ENCODE data around the gene EFCAB12.

The EFCAB12 gene

DNA sequence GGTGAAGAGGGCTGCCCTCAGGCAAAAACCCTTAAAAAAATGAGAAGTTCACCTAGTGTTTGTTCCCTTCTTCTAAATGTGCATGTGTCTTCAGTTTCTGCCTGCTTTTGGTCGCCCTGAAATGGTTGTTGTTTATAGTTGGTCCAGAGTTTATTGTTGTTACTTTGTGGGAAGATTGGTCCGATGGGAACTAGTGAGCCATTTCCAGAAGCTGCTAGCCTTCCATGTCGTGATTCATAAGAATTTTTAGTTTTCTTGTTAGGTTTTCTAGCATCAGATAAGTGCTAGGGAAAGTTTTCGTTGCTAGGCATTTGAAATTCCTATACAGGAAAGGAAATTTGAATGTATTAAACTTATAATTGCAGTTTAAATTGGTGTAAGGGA lies 45.3 kb upstream of the EFCAB12 start:
- TF ChIP-seq TAF1 (IDR thresholded peaks at IDR 0.05; ENCODE audit: low read depth) = no peak
- no peak for TF ChIP-seq TCF12 (IDR thresholded peaks at IDR 0.05; ENCODE audit: low read depth)
- TF ChIP-seq FOXM1 (IDR thresholded peaks at IDR 0.05; ENCODE audit: borderline replicate concordance, low read depth) = no peak
- no peak for TF ChIP-seq TEAD4 (IDR thresholded peaks at IDR 0.05)

DNA sequence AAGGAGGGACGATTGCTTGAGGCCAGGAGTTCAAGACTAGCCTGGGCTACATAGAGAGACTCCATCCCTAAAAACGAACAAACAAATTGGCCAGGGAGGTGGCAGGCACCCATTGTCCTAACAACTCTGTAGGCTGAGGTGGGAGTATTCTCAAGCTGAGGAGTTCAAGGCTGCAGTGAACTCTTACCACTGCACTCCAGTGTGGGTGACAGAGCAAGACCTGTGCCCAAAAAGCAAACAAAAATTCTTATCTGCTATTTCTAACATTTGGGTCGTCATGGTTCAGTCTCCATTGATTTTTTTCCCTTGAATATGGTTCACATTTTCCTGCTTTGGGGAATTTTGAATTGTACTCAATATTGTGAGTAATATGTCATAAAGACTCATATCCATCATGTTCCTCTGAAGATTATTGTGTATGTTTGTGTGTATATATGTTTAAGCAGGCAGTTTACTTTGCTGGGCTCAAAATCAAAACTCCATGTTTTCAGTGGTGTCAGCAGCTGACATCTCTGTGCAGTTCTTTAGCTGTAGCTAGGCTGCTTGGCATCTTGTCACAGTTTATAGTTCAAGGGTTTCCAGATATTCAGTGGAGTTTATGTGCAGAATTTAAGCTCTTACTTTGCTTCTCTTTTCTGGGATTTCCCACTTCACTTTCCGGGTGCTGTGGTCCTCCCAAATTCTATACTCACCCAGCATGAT lies 44.8 kb upstream of the EFCAB12 start:
- TF ChIP-seq YY1 (IDR thresholded peaks at IDR 0.05; ENCODE audit: low read depth) (no peak), TCF12 (IDR thresholded peaks at IDR 0.05; ENCODE audit: low read depth) (no peak), NFIC (IDR thresholded peaks at IDR 0.05) (no peak), TEAD4 (IDR thresholded peaks at IDR 0.05) (no peak), RAD21 (IDR thresholded peaks at IDR 0.05; ENCODE audit: low read depth) (no peak), TAF1 (IDR thresholded peaks at IDR 0.05; ENCODE audit: low read depth) (no peak)
- TF ChIP-seq, protein P1, sequence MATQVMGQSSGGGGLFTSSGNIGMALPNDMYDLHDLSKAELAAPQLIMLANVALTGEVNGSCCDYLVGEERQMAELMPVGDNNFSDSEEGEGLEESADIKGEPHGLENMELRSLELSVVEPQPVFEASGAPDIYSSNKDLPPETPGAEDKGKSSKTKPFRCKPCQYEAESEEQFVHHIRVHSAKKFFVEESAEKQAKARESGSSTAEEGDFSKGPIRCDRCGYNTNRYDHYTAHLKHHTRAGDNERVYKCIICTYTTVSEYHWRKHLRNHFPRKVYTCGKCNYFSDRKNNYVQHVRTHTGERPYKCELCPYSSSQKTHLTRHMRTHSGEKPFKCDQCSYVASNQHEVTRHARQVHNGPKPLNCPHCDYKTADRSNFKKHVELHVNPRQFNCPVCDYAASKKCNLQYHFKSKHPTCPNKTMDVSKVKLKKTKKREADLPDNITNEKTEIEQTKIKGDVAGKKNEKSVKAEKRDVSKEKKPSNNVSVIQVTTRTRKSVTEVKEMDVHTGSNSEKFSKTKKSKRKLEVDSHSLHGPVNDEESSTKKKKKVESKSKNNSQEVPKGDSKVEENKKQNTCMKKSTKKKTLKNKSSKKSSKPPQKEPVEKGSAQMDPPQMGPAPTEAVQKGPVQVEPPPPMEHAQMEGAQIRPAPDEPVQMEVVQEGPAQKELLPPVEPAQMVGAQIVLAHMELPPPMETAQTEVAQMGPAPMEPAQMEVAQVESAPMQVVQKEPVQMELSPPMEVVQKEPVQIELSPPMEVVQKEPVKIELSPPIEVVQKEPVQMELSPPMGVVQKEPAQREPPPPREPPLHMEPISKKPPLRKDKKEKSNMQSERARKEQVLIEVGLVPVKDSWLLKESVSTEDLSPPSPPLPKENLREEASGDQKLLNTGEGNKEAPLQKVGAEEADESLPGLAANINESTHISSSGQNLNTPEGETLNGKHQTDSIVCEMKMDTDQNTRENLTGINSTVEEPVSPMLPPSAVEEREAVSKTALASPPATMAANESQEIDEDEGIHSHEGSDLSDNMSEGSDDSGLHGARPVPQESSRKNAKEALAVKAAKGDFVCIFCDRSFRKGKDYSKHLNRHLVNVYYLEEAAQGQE (IDR thresholded peaks at IDR 0.05; ENCODE audit: low read depth) = no peak

DNA sequence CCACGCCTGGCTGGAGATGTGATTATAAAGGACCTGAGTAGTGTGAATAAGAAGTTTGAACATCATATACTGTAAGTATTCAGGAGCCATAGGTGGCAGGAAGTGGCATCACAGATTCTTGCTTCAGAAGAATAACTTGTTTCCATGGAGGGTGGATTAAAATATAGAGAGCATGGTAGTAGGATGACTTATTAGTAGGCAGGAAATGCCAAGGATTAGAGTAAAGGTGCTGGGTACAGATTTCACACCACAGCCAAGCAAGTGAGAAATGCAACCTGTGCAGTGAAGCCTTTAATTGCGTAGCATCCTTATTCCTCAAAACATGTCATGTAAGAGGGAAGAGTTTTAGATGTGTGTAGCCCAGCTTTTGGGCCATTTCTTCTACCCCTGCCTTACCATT lies 42.4 kb upstream of the EFCAB12 start:
- TF ChIP-seq TAF1 (IDR thresholded peaks at IDR 0.05; ENCODE audit: low read depth) = no peak
- TF ChIP-seq, protein P2, sequence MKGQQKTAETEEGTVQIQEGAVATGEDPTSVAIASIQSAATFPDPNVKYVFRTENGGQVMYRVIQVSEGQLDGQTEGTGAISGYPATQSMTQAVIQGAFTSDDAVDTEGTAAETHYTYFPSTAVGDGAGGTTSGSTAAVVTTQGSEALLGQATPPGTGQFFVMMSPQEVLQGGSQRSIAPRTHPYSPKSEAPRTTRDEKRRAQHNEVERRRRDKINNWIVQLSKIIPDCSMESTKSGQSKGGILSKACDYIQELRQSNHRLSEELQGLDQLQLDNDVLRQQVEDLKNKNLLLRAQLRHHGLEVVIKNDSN (IDR thresholded peaks at IDR 0.05) = no peak
- TF ChIP-seq RAD21 (IDR thresholded peaks at IDR 0.05; ENCODE audit: low read depth) = no peak
- no peak for TF ChIP-seq FOXM1 (IDR thresholded peaks at IDR 0.05; ENCODE audit: borderline replicate concordance, low read depth)
- TF ChIP-seq TEAD4 (IDR thresholded peaks at IDR 0.05) = no peak
- no peak for TF ChIP-seq CREB1 (IDR thresholded peaks at IDR 0.05; ENCODE audit: low read depth)
- TF ChIP-seq, protein P1 (IDR thresholded peaks at IDR 0.05; ENCODE audit: low read depth) = no peak
- TF ChIP-seq, protein P3, sequence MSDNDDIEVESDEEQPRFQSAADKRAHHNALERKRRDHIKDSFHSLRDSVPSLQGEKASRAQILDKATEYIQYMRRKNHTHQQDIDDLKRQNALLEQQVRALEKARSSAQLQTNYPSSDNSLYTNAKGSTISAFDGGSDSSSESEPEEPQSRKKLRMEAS (IDR thresholded peaks at IDR 0.05) = no peak
- TF ChIP-seq EGR1 (IDR thresholded peaks at IDR 0.05) = no peak
- TF ChIP-seq ZBTB7A (IDR thresholded peaks at IDR 0.05; ENCODE audit: low read depth) = no peak
- TF ChIP-seq NFIC (IDR thresholded peaks at IDR 0.05) = no peak
- no peak for TF ChIP-seq CEBPB (IDR thresholded peaks at IDR 0.05)
- no peak for TF ChIP-seq YY1 (IDR thresholded peaks at IDR 0.05; ENCODE audit: low read depth)
- no peak for TF ChIP-seq EP300 (IDR thresholded peaks at IDR 0.05; ENCODE audit: borderline replicate concordance)
- TF ChIP-seq TCF12 (IDR thresholded peaks at IDR 0.05; ENCODE audit: low read depth) = no peak

DNA sequence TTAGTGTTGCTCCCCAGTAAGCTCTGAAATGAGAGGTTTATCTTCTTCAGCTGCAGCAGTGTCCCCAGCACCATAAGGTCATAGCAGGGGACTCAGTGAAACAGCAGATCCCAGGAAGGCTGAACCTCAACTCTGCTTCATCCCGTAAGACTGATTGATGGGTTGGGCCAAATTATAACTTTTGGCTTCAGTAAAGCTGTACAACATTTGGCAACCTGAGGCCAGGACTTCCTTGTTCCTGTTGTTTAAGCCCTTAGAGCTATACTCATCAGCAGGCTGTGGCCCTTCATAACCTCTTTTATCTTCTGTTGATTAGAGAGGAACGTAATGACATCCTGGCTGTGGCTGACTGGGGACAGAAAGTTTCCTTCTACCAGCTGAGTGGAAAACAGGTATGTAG lies 40.6 kb upstream of the EFCAB12 start:
- TF ChIP-seq CREB1 (IDR thresholded peaks at IDR 0.05; ENCODE audit: low read depth) (no peak), TAF1 (IDR thresholded peaks at IDR 0.05; ENCODE audit: low read depth) (no peak), CEBPB (IDR thresholded peaks at IDR 0.05) (no peak), TEAD4 (IDR thresholded peaks at IDR 0.05) (no peak), FOXM1 (IDR thresholded peaks at IDR 0.05; ENCODE audit: borderline replicate concordance, low read depth) (no peak), YY1 (IDR thresholded peaks at IDR 0.05; ENCODE audit: low read depth) (no peak), TCF12 (IDR thresholded peaks at IDR 0.05; ENCODE audit: low read depth) (no peak), EGR1 (IDR thresholded peaks at IDR 0.05) (no peak), NFIC (IDR thresholded peaks at IDR 0.05) (no peak), RAD21 (IDR thresholded peaks at IDR 0.05; ENCODE audit: low read depth) (no peak), ZBTB7A (IDR thresholded peaks at IDR 0.05; ENCODE audit: low read depth) (no peak), EP300 (IDR thresholded peaks at IDR 0.05; ENCODE audit: borderline replicate concordance) (no peak)
- TF ChIP-seq, protein P3 (IDR thresholded peaks at IDR 0.05) = no peak
- TF ChIP-seq, protein P2 (IDR thresholded peaks at IDR 0.05) = no peak
- TF ChIP-seq, protein P1 (IDR thresholded peaks at IDR 0.05; ENCODE audit: low read depth) = no peak
